ENCODE results near the gene S100A5. TPM values are rescaled to one million over a fixed set of nuclear protein-coding genes. Genes with fewer than 3 reads are reported as not detected.

The S100A5 gene
- total and polyA plus RNA-seq, 2 of the 8 experiments (the other 6 are each of a cell fraction or from before 2014, with no cell fraction given), result not detected

DNA sequence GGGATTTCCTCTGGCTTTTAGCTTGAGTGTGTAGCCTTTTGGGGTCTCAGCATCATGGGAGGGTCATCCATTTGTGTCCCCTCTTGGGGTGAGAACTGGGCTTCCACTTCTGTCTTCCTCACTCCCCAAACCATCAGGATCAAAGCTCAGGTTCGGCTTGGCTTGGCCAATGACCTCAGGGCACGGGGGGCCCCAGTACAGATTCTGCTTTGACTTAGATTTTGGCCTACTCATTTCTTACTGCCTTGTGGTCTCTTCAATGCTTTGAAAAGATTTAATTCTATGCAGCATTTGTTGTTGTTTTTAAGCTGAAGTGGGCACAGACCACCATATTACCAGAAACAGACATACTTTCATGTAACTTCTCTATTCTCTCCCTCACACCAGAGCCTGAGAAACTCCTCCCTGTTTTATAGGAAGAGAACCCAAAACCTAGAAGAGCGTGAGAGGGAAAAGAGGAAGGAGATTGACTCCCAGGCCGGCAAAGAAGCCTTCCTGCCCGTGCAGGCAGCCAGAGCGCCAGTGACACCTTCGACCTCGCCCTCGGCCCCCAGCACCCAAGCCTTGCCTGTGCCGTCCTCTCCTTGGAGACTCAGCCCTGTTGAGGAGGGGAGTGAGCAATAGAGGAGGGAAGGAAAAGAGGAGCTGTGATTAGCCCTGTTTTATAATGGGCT is 10.2 kb upstream of the S100A5 start (continued):
- TF ChIP-seq, protein P1, sequence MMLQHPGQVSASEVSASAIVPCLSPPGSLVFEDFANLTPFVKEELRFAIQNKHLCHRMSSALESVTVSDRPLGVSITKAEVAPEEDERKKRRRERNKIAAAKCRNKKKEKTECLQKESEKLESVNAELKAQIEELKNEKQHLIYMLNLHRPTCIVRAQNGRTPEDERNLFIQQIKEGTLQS (IDR thresholded peaks at IDR 0.05; ENCODE audit: insufficient read depth, low read depth, low read length), result no peak
- TF ChIP-seq JUN (IDR thresholded peaks at IDR 0.05; ENCODE audit: low read depth, low read length), result no peak

Data from H1 (cell line).